GM12865 (cell line): ENCODE measurements around the gene LYZL1.
A peak's percentile ranks its signal among the peaks of the same experiment; 100 is the strongest.
"Not testable (repeated sequence)": the region's sequence is repeated elsewhere in the genome, so short reads cannot be mapped to it uniquely, and the experiment has no call there.

ENCODE experiments used
- DNase-seq: peaks from one replicate; pipeline ENCODE4 v3.0.0; 2010; ENCODE audit warnings: low read depth
- H3K4me3 ChIP-seq: 2 replicates; pipeline ENCODE4 v1.5.1; 2011; ENCODE audit warnings: mild to moderate bottlenecking, low read depth, low read length, control low read depth
- TF ChIP-seq, protein P1 (sequence below): IDR thresholded peaks from 2 replicates; pipeline ENCODE4 v1.5.1; 2011; ENCODE audit warnings: low read length, control low read depth, low read depth, inconsistent platforms; ENCODE audit not compliant: insufficient read depth; ENCODE audit errors: missing control alignments

Gene LYZL1

DNA sequence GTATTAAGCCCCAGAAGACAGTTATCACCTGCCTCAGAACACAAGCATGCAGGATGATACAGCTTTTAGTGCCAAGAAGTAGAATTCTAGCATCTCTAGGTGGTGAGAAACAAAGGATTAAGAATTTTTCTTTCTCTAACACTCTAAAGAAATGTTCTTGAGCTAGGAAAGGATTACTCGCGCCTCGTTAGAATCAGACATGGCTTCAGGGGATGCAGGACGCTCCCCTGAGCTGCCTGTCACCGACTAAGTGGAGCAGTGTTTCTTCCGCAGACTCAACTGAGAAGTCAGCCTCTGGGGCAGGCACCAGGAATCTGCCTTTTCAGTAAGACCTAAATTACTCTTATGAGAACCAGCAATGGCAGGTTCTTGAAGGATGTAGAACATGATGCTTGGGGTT lies at the start of gene LYZL1:
TSS of gene LYZL1 (plus strand) at position 165 of the 400 bp plus-strand sequence. CDS start 2,798 bp downstream, outside the sequence.
- not testable (repeated sequence) for DNase-seq, H3K4me3 ChIP-seq

DNA sequence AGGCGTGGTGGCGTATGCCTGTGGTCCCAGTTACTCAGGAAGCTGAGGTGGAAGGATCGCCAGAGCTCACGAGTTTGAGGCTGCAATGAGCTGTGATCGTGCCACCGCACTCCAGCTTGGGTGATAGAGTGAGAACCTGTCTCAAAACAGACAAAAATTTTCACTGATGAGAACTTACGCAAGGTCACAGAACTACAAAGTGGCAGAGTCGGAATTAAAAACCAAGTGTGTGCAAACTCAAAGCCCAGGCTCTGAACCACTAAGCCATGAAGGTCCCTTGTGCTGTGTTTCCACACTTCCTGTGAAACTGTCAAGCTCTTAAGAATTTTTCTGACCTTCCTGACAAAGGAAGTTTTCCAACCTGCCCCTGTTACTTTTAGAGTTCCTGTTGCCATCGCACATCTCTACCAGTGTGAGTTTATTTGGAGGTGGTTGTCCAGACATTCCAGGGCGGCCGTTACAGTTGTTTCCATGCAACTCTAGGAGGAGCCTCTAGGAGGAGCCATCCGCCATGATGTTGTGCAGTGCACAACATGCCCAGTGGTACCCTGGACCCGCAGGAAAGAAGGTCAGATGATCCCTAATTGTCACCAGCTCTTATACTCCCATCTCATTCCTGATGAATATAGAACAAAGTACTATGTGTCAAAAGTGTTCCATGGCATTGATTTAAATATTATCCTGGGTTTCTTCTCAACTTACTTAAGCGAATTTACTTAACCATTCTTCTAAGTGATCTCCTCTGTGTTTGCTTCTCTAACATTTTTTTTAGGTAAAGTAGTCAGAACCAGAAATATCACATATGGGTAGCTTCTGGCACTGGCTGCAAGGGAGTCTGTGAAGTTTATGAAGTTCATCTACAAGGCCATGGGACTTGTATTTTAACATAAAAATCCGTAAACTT lies 49.0 kb upstream of the LYZL1 start:
- DNase-seq: peak; percentile 48
- no peak overlapping the region for H3K4me3 ChIP-seq
- TF ChIP-seq, protein P1, sequence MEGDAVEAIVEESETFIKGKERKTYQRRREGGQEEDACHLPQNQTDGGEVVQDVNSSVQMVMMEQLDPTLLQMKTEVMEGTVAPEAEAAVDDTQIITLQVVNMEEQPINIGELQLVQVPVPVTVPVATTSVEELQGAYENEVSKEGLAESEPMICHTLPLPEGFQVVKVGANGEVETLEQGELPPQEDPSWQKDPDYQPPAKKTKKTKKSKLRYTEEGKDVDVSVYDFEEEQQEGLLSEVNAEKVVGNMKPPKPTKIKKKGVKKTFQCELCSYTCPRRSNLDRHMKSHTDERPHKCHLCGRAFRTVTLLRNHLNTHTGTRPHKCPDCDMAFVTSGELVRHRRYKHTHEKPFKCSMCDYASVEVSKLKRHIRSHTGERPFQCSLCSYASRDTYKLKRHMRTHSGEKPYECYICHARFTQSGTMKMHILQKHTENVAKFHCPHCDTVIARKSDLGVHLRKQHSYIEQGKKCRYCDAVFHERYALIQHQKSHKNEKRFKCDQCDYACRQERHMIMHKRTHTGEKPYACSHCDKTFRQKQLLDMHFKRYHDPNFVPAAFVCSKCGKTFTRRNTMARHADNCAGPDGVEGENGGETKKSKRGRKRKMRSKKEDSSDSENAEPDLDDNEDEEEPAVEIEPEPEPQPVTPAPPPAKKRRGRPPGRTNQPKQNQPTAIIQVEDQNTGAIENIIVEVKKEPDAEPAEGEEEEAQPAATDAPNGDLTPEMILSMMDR: peak; percentile 72

DNA sequence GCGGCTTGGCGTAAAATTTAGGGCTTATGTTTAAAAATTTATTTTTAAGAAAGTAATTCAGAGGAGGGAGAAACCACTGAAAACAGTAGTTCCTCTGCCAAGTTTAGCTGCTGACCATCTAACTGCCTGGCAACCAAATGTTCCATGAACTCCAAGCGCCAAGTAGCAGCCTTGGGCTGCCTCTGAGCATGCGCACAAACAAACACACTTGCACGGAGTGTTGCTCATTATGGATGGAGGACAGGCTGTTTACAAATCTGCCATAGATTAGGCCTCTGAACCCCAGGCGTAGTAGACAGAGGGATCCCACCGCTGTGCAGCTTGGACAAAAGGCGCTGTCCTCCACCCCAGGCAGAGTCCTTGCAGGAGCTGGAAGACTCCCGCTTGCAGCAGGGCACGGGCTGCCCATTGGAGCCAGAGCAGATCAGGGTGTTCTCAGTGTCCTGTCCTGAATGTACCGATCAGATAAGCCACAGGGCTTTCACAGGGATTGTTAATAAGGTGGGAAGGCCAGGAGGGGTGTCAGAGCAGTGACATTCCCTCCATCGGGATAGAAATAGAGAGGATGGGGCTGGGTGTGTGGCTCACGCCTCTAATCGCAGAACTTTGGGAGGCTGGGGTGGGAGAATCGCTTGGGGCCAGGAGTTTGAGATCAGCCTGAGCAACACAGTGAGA lies 47.7 kb upstream of the LYZL1 start:
- DNase-seq: no peak
- TF ChIP-seq, protein P1: no peak
- H3K4me3 ChIP-seq: no peak overlapping the region

DNA sequence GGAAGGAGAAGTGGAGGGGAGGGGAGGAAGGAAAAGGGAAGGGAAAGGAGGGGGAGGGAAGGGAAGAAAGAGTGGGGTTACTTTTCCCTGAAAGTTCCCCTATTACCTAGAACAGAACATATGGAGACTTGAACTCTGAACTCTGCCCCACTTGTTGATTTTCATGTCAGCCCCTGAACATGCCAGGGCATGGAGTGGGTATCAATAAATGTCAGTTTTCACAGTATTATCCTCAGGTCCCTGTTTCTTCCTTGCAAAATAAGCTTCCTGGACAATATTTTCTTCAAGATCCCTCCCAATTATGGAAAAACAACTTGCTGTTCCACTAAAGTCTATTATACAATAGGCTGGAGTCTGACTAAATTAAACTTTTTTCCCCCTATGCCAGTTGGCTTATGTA lies 46.9 kb upstream of the LYZL1 start:
- TF ChIP-seq, protein P1: no peak
- no peak for DNase-seq
- H3K4me3 ChIP-seq: no peak overlapping the region

DNA sequence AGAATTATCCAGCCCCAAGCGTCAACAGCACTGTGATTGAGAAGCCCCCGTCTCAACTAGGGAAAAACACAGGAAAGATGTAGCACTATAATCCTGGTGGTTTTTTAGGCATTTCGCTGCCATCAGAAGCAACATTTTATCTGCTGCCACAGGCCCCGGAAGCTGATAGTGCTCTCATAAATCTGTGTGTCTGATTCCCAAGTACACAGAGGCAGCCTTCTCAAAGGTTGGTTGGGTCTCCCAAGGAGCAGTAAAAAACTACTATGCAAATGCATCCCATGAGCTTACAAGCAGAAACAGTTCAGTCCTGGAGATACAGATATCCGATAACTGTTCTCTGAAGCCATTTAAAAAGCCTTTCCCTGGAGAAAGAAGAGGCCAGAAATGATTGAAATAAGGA lies 45.8 kb upstream of the LYZL1 start:
- TF ChIP-seq, protein P1: no peak
- no peak for DNase-seq
- H3K4me3 ChIP-seq: no peak overlapping the region

DNA sequence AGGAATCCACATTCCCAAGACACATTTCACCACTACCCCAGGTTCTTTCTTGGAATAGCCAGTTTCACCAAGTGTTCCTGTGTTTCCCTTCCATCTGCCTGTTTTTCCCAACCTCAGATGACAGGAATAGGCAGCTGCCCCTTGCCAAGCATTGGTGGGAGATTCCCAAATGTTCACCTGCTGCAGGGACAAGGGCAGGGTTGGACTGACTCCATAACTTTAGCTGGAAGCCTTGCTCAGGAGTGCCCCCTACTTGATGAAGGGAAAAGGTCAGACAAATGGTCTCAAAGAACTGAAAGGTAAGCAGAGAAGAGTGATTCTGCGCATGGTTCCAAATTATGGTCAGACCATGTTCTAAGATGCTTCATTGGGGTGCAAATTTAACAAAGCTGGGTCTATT lies 45.1 kb upstream of the LYZL1 start:
- no peak for DNase-seq
- TF ChIP-seq, protein P1: peak; percentile 13

DNA sequence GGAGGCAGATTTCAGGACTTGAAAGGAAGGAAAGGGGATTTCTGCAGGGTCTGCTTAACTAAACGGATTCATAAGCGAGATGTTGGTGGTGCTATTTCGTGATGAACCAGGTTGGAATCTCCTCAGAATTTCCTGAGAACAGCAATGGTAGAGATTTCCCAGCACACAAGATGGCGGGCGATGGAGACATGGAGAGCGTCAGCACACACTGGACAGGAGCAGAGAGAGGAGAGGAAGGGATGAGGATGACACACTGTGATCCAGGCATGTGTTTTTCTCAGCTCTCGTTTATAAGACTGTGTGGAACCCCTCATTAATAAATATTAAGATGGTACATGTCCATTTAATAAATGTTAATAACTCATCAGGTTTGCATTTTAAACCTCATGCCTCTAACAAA lies 43.9 kb upstream of the LYZL1 start:
- TF ChIP-seq, protein P1: no peak
- H3K4me3 ChIP-seq: no peak overlapping the region
- DNase-seq: no peak

More for the DNA sequence above, 45.1 kb upstream of the LYZL1 start:
- H3K4me3 ChIP-seq: no peak overlapping the region
